B cell (primary cell): Measurements from ENCODE around the gene PM20D2.

ENCODE experiments used
- EZH2 ChIP-seq: IDR thresholded peaks from 2 replicates; pipeline ENCODE4 v1.6.1; 2012; ENCODE audit warnings: borderline replicate concordance, low read depth, mild to moderate bottlenecking, moderate library complexity, low read length; ENCODE audit not compliant: insufficient read depth, poor library complexity, severe bottlenecking
- TF ChIP-seq, protein P1 (sequence below): fragments of 200-600 bp; IDR thresholded peaks from one replicate; pipeline ENCODE4 v1.8.0; 2022; ENCODE audit warnings: antibody characterized with exemption, mild to moderate bottlenecking

DNA sequence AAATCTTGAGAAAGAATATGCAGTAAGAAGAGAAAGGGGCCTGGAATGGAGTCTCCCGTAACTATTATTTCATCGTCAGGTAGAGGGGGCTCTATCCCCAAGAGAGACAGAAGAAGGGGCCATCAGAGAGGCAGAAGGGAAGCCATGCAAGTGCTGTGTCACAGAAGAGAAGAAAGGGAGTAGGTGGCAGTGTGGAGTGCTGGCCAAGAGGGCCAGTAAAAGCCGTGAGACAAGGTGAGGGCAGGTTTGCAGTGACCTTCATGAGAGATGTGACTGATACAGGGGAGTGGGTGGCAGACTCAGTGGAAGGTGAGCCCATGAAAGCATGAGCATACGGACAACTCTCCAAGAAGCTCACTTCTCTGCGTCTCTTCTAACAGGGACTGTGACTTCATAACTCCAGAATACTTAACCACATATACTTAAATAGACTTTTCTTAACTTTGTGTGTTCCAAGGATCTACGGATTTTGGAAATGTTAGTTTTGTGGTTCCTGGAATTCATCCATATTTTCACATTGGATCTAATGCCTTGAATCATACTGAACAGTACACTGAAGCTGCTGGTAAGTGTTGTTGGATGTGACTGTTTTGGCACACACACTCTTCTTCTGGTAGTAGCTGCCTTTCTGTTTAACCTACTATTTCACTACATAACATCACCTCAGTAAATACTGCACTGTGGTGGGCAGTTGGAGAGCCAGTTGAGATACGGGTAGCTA is 15.6 kb downstream of the PM20D2 start:
- TF ChIP-seq, protein P1, sequence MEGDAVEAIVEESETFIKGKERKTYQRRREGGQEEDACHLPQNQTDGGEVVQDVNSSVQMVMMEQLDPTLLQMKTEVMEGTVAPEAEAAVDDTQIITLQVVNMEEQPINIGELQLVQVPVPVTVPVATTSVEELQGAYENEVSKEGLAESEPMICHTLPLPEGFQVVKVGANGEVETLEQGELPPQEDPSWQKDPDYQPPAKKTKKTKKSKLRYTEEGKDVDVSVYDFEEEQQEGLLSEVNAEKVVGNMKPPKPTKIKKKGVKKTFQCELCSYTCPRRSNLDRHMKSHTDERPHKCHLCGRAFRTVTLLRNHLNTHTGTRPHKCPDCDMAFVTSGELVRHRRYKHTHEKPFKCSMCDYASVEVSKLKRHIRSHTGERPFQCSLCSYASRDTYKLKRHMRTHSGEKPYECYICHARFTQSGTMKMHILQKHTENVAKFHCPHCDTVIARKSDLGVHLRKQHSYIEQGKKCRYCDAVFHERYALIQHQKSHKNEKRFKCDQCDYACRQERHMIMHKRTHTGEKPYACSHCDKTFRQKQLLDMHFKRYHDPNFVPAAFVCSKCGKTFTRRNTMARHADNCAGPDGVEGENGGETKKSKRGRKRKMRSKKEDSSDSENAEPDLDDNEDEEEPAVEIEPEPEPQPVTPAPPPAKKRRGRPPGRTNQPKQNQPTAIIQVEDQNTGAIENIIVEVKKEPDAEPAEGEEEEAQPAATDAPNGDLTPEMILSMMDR, result no peak
- no peak for TF ChIP-seq EZH2
